ENCODE measurements around the gene WNT16. TPM values are rescaled to one million over a fixed set of nuclear protein-coding genes. Genes with fewer than 3 reads are reported as not detected.

Gene WNT16
- total and polyA plus RNA-seq, 2 experiments from 2014 or later = 0.45 to 0.73 TPM

- ATAC-seq = no peak
Observed at GRCh38 chr7:121385800-121386179, 57.0 kb downstream of the WNT16 start.

More at GRCh38 chr7:121385800-121386179, 57.0 kb downstream of the WNT16 start:
- H3F3A ChIP-seq (replicated peaks; ENCODE audit: low read depth) = no peaks in the 10 kb centered on the region
- H4K20me1 ChIP-seq (replicated peaks; ENCODE audit: insufficient read depth) = peaks cover 6% of the 10 kb centered on the region; the same call in 1 of the 2 replicates
- no peak overlapping the region for H2AFZ ChIP-seq
- no peak overlapping the region for H3K4me3 ChIP-seq
- no peak overlapping the region for H3K4me3 Mint-ChIP-seq
- TF ChIP-seq, protein P1, sequence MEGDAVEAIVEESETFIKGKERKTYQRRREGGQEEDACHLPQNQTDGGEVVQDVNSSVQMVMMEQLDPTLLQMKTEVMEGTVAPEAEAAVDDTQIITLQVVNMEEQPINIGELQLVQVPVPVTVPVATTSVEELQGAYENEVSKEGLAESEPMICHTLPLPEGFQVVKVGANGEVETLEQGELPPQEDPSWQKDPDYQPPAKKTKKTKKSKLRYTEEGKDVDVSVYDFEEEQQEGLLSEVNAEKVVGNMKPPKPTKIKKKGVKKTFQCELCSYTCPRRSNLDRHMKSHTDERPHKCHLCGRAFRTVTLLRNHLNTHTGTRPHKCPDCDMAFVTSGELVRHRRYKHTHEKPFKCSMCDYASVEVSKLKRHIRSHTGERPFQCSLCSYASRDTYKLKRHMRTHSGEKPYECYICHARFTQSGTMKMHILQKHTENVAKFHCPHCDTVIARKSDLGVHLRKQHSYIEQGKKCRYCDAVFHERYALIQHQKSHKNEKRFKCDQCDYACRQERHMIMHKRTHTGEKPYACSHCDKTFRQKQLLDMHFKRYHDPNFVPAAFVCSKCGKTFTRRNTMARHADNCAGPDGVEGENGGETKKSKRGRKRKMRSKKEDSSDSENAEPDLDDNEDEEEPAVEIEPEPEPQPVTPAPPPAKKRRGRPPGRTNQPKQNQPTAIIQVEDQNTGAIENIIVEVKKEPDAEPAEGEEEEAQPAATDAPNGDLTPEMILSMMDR (conservative IDR thresholded peaks at IDR 0.05; ENCODE audit: low read depth in 2 of 2) = no peak
- TF ChIP-seq STAT1 (IDR thresholded peaks at IDR 0.05; ENCODE audit: unreplicated experiment) (no peak), NANOG (IDR thresholded peaks at IDR 0.05; ENCODE audit: borderline replicate concordance) (no peak), CREB1 (CRISPR knock-in tag; IDR thresholded peaks at IDR 0.05; ENCODE audit: low read depth) (no peak), ZNF331 (CRISPR knock-in tag; IDR thresholded peaks at IDR 0.05; ENCODE audit: low read depth) (no peak), JUNB (IDR thresholded peaks at IDR 0.05; ENCODE audit: unreplicated experiment) (no peak), POLR2AphosphoS5 (IDR thresholded peaks at IDR 0.05; ENCODE audit: low read depth) (no peak), EZH2 (IDR thresholded peaks at IDR 0.05; ENCODE audit: low read depth, unreplicated experiment) (no peak), ZNF114 (CRISPR knock-in tag; IDR thresholded peaks at IDR 0.05) (no peak), EZH2phosphoT487 (IDR thresholded peaks at IDR 0.05; ENCODE audit: unreplicated experiment) (no peak), ETS1 (IDR thresholded peaks at IDR 0.05) (no peak)
- TF ChIP-seq, protein P2, sequence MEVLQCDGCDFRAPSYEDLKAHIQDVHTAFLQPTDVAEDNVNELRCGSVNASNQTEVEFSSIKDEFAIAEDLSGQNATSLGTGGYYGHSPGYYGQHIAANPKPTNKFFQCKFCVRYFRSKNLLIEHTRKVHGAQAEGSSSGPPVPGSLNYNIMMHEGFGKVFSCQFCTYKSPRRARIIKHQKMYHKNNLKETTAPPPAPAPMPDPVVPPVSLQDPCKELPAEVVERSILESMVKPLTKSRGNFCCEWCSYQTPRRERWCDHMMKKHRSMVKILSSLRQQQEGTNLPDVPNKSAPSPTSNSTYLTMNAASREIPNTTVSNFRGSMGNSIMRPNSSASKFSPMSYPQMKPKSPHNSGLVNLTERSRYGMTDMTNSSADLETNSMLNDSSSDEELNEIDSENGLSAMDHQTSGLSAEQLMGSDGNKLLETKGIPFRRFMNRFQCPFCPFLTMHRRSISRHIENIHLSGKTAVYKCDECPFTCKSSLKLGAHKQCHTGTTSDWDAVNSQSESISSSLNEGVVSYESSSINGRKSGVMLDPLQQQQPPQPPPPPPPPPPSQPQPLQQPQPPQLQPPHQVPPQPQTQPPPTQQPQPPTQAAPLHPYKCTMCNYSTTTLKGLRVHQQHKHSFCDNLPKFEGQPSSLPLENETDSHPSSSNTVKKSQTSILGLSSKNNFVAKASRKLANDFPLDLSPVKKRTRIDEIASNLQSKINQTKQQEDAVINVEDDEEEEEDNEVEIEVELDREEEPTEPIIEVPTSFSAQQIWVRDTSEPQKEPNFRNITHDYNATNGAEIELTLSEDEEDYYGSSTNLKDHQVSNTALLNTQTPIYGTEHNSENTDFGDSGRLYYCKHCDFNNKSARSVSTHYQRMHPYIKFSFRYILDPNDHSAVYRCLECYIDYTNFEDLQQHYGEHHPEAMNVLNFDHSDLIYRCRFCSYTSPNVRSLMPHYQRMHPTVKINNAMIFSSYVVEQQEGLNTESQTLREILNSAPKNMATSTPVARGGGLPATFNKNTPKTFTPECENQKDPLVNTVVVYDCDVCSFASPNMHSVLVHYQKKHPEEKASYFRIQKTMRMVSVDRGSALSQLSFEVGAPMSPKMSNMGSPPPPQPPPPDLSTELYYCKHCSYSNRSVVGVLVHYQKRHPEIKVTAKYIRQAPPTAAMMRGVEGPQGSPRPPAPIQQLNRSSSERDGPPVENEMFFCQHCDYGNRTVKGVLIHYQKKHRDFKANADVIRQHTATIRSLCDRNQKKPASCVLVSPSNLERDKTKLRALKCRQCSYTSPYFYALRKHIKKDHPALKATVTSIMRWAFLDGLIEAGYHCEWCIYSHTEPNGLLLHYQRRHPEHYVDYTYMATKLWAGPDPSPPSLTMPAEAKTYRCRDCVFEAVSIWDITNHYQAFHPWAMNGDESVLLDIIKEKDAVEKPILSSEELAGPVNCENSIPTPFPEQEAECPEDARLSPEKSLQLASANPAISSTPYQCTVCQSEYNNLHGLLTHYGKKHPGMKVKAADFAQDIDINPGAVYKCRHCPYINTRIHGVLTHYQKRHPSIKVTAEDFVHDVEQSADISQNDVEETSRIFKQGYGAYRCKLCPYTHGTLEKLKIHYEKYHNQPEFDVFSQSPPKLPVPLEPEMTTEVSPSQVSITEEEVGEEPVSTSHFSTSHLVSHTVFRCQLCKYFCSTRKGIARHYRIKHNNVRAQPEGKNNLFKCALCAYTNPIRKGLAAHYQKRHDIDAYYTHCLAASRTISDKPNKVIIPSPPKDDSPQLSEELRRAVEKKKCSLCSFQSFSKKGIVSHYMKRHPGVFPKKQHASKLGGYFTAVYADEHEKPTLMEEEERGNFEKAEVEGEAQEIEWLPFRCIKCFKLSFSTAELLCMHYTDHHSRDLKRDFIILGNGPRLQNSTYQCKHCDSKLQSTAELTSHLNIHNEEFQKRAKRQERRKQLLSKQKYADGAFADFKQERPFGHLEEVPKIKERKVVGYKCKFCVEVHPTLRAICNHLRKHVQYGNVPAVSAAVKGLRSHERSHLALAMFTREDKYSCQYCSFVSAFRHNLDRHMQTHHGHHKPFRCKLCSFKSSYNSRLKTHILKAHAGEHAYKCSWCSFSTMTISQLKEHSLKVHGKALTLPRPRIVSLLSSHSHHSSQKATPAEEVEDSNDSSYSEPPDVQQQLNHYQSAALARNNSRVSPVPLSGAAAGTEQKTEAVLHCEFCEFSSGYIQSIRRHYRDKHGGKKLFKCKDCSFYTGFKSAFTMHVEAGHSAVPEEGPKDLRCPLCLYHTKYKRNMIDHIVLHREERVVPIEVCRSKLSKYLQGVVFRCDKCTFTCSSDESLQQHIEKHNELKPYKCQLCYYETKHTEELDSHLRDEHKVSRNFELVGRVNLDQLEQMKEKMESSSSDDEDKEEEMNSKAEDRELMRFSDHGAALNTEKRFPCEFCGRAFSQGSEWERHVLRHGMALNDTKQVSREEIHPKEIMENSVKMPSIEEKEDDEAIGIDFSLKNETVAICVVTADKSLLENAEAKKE (CRISPR knock-in tag; IDR thresholded peaks at IDR 0.05) = no peak
- TF ChIP-seq, protein P3, sequence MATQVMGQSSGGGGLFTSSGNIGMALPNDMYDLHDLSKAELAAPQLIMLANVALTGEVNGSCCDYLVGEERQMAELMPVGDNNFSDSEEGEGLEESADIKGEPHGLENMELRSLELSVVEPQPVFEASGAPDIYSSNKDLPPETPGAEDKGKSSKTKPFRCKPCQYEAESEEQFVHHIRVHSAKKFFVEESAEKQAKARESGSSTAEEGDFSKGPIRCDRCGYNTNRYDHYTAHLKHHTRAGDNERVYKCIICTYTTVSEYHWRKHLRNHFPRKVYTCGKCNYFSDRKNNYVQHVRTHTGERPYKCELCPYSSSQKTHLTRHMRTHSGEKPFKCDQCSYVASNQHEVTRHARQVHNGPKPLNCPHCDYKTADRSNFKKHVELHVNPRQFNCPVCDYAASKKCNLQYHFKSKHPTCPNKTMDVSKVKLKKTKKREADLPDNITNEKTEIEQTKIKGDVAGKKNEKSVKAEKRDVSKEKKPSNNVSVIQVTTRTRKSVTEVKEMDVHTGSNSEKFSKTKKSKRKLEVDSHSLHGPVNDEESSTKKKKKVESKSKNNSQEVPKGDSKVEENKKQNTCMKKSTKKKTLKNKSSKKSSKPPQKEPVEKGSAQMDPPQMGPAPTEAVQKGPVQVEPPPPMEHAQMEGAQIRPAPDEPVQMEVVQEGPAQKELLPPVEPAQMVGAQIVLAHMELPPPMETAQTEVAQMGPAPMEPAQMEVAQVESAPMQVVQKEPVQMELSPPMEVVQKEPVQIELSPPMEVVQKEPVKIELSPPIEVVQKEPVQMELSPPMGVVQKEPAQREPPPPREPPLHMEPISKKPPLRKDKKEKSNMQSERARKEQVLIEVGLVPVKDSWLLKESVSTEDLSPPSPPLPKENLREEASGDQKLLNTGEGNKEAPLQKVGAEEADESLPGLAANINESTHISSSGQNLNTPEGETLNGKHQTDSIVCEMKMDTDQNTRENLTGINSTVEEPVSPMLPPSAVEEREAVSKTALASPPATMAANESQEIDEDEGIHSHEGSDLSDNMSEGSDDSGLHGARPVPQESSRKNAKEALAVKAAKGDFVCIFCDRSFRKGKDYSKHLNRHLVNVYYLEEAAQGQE (IDR thresholded peaks at IDR 0.05; ENCODE audit: unreplicated experiment) = no peak
- H3K9me3 Mint-ChIP-seq = no peaks in the 10 kb centered on the region
- no peak overlapping the region for H3K27ac Mint-ChIP-seq
- no peaks in the 10 kb centered on the region for H3K27me3 ChIP-seq (ENCODE audit: insufficient read depth)
- no peak for DNase-seq (ENCODE audit: low spot score)
- H3K9me2 ChIP-seq (ENCODE audit: insufficient read depth) = no peaks in the 10 kb centered on the region
- peaks cover 11% of the 10 kb centered on the region; the same call in 1 of the 2 replicates for H3K4me1 ChIP-seq (ENCODE audit: insufficient read depth)
- H3K4me2 ChIP-seq = no peak overlapping the region
- H3K36me3 Mint-ChIP-seq (ENCODE audit: low read depth) = no peaks in the 10 kb centered on the region
- peaks cover 99% of the 10 kb centered on the region for H3K79me2 ChIP-seq (replicated peaks; ENCODE audit: insufficient read depth)
- no peaks in the 10 kb centered on the region for H3K27me3 Mint-ChIP-seq (ENCODE audit: insufficient read depth, low read depth, poor library complexity)
- H3K27ac ChIP-seq (ENCODE audit: low read depth) = no peak overlapping the region
- peaks cover 30% of the 10 kb centered on the region; the same call in 2 of the 3 replicates for H3K4me1 Mint-ChIP-seq
- no peaks in the 10 kb centered on the region for H3K36me3 ChIP-seq (ENCODE audit: insufficient read depth)
